Right lobe of liver (tissue), 4 donors: ENCODE data around the gene BSCL2.

Experiments
- POLR2A ChIP-seq: fragments of 450-650 bp; IDR thresholded peaks from one replicate; pipeline ENCODE4 v1.6.1; 2017; ENCODE audit warnings: antibody characterized with exemption, mild to moderate bottlenecking
- TF ChIP-seq, protein P1 (sequence below), 4 donors: fragments of 200-600 bp in 3 of 4; fragments of 450-650 bp in 1 of 4; IDR thresholded peaks; one replicate each; pipeline versions ENCODE4 v1.5.1 to v1.8.0; 2016 to 2022; ENCODE audit warnings: antibody characterized with exemption in 4 of 4, mild to moderate bottlenecking in 2 of 4
- donor health status: DM: no; HTN: no; CAD: no.
- donor health status: DM: no; HTN: no; CAD: no.
- donor health status: DM: no; HTN: yes; CAD: no.

DNA sequence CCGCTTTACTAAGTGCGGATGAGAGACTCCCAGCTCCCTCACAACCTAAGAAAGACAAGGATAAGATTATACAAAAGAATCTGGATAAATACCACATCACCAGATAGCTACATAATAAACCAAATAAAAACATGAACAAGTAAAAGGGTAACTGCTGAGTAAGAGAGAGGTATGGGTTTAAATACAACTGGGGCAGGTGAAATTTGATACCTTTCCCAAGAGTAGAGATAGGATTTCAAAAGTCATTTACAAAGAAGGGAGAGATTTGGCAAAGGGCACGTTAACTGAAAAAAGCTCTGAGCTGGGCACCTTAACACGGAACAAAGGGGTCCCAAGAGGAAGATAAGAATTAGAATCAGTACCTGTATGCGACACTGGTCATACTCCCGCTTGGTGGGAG, 30.1 kb downstream of the BSCL2 start:
- TF ChIP-seq, protein P1, sequence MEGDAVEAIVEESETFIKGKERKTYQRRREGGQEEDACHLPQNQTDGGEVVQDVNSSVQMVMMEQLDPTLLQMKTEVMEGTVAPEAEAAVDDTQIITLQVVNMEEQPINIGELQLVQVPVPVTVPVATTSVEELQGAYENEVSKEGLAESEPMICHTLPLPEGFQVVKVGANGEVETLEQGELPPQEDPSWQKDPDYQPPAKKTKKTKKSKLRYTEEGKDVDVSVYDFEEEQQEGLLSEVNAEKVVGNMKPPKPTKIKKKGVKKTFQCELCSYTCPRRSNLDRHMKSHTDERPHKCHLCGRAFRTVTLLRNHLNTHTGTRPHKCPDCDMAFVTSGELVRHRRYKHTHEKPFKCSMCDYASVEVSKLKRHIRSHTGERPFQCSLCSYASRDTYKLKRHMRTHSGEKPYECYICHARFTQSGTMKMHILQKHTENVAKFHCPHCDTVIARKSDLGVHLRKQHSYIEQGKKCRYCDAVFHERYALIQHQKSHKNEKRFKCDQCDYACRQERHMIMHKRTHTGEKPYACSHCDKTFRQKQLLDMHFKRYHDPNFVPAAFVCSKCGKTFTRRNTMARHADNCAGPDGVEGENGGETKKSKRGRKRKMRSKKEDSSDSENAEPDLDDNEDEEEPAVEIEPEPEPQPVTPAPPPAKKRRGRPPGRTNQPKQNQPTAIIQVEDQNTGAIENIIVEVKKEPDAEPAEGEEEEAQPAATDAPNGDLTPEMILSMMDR (IDR thresholded peaks at IDR 0.05), result no peak
- no peak for TF ChIP-seq POLR2A
